Upper lobe of left lung (tissue), 4 donors: ENCODE measurements around the gene GFOD1.

Experiments used
- EP300 ChIP-seq, 4 donors: sonication (generic); formaldehyde crosslinking; IDR thresholded peaks; one replicate each; pipeline ENCODE4 v1.5.1; 2017; ENCODE audit warnings: antibody characterized with exemption in 4 of 4, control low read depth in 2 of 4
- POLR2A ChIP-seq, 4 donors: fragments of 450-650 bp; IDR thresholded peaks; one replicate each; pipeline ENCODE4 v1.5.1; 2016 to 2017; ENCODE audit warnings: antibody characterized with exemption in 4 of 4, mild to moderate bottlenecking in 2 of 4
- POLR2AphosphoS5 ChIP-seq, 2 donors: sonication (generic); formaldehyde crosslinking; IDR thresholded peaks; one replicate each; pipeline ENCODE4 v1.5.1; 2017; ENCODE audit warnings: antibody characterized with exemption in 2 of 2
- TF ChIP-seq, protein P1 (sequence below), 6 experiments: fragments of 450-650 bp in 4 of 6; fragments of 200-600 bp in 2 of 6; sonication (generic) in 2 of 6; IDR thresholded peaks; one replicate each; pipeline ENCODE4 v1.5.1; 2016 to 2019; ENCODE audit warnings: antibody characterized with exemption in 6 of 6

GRCh38 chr6:13479206-13479800 lies 8.1 kb downstream of the GFOD1 start:
- TF ChIP-seq, protein P1, sequence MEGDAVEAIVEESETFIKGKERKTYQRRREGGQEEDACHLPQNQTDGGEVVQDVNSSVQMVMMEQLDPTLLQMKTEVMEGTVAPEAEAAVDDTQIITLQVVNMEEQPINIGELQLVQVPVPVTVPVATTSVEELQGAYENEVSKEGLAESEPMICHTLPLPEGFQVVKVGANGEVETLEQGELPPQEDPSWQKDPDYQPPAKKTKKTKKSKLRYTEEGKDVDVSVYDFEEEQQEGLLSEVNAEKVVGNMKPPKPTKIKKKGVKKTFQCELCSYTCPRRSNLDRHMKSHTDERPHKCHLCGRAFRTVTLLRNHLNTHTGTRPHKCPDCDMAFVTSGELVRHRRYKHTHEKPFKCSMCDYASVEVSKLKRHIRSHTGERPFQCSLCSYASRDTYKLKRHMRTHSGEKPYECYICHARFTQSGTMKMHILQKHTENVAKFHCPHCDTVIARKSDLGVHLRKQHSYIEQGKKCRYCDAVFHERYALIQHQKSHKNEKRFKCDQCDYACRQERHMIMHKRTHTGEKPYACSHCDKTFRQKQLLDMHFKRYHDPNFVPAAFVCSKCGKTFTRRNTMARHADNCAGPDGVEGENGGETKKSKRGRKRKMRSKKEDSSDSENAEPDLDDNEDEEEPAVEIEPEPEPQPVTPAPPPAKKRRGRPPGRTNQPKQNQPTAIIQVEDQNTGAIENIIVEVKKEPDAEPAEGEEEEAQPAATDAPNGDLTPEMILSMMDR (IDR thresholded peaks at IDR 0.05) = no peak
- TF ChIP-seq POLR2A (IDR thresholded peaks at IDR 0.05) (no peak), EP300 (IDR thresholded peaks at IDR 0.05) (no peak), POLR2AphosphoS5 (IDR thresholded peaks at IDR 0.05) (no peak)
